HG02840 (cell line): ENCODE results near the gene PET117.
"Not testable (repeated sequence)": the region's sequence is repeated elsewhere in the genome, so short reads cannot be mapped to it uniquely, and the experiment has no call there.

Experiments
- ATAC-seq: cut with Tn5 transposase; IDR thresholded peaks from one replicate; pipeline ENCODE4 v1.9.1; 2021; ENCODE audit warnings: mild to moderate bottlenecking, moderate library complexity, moderate number of reproducible peaks; ENCODE audit not compliant: unreplicated experiment, low FRiP score

The PET117 gene

GRCh38 chr20:18154342-18154741, 16.7 kb downstream of the PET117 start:
- ATAC-seq, result no peak

DNA sequence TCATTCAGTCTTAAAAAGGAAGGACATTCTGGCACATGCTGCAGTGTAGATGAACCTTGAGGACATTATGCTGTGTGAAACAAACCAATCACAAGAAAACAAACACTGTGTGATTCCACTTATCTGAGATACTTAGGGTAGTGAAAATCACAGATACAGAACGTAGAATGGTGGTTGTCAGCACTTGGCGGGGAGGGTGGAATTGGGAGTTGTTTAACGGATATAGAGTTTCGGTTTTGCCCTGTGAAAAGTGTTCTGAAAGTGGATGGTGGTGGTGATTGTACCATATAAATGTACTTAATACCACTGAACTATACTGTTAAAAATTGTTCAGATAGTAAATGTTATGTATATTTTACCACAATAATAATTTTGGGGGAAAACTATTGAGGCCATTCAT, 18.4 kb downstream of the PET117 start:
- no peak for ATAC-seq

DNA sequence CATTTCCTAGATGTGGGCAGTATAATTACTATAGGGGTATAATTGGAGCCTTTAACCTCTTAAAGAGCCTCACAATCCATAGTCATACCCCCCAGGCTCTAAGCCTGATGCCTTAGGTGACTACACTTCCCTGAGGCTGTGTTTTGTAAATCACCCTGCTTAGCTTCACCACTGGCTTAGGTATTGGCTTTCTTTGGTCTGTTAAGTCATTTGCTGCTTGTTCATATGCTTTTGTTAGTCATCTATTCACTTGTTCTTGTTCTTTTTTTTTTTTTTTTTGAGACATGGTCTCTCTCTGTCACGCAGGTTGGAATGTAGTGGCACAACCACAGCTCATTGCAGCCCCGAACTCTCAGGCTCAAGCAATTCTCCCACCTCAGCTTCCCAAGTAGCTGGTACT, 26.7 kb downstream of the PET117 start:
- ATAC-seq, result no peak

DNA sequence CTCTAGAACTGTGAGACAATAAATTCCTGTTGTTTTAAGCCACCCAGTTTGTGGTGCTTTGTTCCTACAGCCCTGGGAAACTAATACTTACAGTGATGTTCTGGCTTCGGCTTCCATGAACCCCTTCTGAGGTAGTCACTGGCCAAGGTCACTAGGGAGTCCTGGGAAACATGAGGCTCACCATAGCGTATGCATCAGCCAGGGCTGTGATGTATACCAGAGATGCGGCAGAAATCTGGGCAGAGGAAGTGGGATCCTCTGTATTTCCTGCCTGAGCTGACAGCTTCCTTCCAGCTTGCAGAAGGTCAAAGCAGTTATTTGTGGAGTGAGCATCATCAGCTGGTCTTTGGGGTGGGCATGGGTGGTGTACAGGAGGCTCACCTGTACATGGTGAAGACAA, 27.9 kb downstream of the PET117 start:
- no peak for ATAC-seq

DNA sequence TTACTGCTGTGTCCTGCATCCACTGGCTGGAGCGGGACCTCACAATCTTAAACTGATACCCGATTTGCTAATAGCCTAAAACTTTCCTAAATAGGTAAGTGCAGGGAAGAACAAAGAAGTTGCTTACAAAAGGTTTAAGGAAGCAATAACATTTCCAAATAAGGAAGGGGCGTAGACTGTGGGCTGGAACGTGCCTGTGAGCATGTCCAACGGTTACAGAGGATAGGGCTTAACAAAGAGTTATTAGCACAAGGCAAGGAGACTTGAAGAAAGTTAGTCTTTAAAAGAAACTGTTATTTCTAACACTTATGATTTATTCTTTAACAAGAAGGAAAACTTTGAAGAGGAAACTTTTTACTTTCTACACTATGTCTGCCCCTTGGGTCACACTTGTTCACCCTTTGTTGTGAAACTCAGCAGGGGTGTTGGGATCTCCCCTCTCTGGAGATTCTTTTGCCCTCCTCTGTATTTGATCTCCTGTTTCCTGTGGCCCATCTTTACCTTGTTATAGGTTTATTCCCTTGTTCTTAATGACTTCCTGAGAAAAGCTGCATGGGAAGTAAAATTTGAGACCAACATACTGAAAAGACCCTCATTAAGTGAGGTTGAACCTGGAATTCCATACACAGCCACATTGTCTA, 28.7 kb downstream of the PET117 start:
- ATAC-seq, result no peak

DNA sequence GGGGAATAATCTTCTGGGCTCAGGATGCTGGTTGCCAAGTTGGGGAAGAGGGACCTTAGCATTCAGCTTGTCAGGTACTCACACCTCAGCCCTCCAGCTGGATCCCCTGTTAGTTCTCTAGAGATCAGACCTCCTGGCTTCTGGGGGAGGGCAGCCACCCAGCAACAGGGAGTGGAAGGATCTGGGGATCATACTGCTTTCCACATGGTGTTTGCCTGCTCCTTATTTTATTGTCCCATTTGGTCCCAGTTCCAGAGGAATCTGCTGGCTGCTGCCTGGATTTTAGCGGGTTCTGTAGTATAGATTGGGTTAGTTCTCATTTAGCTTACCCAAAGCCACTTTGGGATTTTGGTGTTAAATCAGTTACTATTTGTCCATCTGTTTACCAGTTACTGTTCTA, 29.3 kb downstream of the PET117 start:
- no peak for ATAC-seq

DNA sequence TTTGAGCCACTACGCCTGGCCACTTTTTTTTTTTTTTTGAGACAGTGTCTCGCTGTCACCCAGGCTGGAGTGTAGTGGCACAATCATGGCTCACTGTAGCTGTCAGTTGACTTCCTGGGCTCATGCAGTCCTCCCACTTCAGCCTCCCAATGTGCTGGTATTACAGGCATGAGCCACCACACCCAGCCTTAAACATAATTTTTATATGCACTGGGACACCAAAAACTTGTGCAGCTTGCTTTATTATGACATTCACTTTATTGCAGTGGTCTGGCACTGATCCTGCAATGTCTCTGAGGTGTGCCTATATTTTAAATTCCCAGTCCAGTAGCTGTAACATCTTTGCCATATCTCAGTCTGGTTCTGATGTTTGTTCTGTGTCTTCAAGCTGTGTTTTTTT, 34.7 kb downstream of the PET117 start:
- ATAC-seq, result no peak

DNA sequence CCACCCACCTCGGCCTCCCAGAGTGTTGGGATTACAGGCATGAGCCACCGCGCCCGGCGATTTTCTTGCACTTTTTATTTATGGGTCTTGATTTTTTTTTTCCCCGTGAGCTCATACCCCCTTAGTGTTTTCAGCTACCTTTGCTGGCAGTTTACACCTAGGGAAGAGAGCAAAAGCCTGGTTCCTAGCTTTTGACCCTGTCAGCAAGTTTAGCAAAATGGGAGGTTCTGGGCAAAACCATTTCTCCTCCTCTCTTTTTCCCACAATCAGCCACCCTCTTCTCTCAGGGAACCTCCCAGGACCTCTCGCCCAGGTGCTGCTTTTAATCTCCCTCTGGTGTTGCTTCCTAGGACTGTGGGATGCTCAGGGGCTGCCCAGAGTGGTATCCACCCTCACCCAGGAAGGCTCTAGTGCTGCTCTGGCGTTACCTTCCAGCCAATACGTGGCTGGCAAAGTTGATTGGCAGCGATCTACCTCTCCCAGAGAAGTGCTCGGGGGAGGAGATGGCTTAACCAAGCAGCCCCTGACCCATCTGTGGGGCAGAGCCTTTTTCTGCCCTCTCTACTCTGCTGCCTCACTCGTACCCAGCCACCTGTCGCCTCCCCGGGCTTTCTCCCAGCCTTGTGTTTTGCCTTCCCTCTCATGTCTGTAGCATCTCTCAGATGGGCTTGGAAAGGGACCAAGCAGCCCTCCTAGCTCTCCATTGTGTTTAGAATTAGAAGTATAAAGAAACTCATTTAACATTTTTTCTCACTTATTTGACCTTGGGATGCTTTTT, 37.4 kb downstream of the PET117 start:
- ATAC-seq, result no peak

DNA sequence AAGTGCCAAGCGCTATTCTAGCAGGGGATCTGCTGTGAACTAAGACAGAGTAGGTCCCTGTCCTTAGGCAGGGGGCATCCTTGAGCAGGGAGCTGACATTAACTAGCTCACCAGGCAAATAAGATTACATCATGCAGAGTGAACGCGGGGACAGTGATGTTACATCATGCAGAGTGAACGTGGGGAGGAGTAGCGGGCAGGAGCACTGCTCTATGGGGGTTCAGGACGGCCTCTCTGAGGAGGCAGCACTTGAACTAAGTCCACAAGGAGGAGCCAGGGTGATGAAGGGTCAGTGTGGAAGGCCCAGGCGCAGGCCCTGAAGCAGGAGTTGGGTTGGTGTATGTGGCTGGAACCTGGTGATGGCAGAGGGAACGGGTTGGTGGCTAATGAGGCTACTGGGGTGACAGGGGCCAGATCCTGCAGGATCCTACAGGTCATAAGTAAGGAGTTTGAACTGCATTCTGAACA, 38.7 kb downstream of the PET117 start:
- ATAC-seq, result no peak

DNA sequence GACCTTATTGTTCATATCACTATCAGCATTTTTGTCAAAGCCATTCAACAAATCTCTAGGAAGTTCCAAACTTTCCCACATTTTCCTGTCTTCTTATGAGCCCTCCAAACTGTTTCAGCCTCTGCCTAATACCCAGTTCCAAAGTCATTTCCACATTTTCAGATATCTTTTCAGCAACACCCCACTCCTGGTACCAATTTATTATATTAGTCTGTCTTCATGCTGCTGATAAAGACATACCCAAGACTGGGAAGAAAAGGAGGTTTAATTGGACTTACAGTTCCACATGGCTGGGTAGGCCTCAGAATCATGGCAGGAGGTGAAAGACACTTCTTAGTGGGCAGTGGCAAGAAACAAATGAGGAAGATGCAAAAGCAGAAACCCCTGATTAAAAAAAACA, 42.7 kb downstream of the PET117 start:
- not testable (repeated sequence) for ATAC-seq

GRCh38 chr20:18180815-18181214, 43.2 kb downstream of the PET117 start:
- no peak for ATAC-seq

DNA sequence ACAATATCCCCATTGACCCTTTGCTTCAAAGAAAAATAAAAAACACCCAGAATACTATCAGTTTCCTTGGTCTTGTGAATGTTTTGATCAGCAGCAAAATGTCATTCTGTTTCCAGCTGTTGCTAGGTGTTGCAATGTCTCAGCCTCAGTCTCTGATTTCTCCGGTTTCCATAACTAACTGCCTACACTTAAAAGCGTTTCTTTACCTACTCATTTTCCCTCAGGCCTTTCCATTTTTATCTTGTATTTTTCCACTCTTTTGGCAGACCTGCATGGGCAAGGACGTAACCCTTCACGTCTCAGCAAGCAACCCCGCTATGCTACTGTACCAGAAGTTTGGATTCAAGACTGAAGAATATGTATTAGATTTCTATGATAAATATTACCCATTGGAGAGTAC, 49.4 kb downstream of the PET117 start:
- no peak for ATAC-seq

DNA sequence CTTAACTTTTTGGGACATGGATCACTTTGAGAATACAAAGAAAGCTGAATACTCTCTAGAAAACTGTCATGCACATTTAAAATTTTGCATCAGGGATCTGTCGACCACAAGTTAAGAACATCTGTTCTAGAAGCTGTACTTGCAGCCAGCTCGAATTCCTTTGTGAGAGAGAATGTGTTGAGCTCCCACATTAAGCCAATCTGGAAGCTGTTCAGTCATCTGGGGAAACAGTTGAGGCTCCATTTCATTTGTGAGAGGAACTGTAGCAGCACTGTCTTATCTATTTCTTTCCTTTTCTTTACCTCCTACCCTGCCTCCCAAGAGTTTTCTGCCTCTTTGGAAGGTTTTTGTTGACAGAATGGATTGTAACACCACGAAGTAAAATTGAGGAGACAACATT, 50.8 kb downstream of the PET117 start:
- ATAC-seq, result no peak

- ATAC-seq, result no peak
Observed at GRCh38 chr20:18190338-18191233, 52.9 kb downstream of the PET117 start.

GRCh38 chr20:18191306-18191705, 53.6 kb downstream of the PET117 start:
- ATAC-seq, result no peak
